HG02852 (cell line): ENCODE measurements around the gene XAF1.
"Not testable (repeated sequence)": the region's sequence is repeated elsewhere in the genome, so short reads cannot be mapped to it uniquely, and the experiment has no call there.

Experiments
- ATAC-seq: cut with Tn5 transposase; IDR thresholded peaks from one replicate; pipeline ENCODE4 v1.9.1; 2021; ENCODE audit warnings: mild to moderate bottlenecking, moderate library complexity; ENCODE audit not compliant: unreplicated experiment

XAF1 gene

DNA sequence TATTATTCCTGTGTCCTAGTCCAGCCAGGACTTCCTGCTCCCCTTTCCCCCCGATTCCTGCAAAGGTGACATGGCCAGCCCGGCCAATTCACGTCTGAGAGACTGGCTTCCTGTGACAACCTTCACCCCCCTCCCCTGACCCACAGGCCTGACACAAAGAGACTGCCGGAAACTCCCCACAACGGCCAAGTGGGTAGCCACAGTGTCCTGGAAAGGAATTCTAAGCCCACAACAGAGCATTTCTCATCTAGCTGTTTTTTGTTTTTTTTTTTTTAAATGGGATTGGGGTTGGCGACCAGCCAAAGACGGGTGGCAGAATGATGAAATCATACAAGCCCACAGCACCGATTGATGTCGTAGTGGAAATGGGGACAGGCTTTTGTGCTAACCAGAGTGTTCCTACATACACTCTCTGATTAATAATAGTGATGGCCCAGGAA lies 2.8 kb upstream of the XAF1 start:
- no peak for ATAC-seq

DNA sequence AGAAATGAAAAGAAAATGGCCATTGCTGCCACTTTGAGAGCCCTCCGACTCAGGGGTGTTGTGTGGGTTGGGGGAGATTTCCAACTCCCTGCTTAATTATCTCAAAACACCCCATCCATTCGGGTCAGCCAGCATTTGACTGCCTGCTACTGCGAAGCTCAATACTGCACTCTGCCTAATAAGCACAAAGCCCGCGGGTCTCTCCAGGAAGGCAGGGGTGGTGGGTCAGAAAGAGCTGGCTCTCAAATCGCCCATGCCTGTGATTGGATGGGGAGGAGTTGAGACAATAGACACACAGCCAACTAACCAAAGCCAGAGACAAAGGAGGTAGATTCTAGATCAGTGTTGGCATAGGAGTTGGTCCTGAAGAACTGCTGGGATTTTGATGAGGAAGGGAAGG lies 2.3 kb upstream of the XAF1 start:
- ATAC-seq: no peak

DNA sequence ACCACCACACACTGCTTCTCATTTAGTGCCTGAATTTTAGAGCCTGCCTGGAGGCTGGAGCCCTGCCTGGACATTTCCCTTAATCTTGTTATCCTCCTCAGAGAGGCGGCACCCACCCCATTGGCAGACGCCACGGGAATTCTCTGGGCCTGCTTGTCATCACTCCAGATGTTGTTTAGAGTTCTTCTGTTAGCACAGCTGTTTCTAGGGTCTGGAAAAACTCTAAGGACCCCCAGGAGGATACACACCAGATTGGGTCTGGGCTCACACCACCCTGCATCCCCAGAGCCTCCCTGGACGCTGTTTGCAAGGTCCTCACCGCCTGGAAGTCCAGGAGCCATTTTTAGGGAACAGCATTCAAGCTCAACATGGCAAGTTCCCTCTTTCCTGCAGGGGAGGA lies 565 bp upstream of the XAF1 start:
- no peak for ATAC-seq

DNA sequence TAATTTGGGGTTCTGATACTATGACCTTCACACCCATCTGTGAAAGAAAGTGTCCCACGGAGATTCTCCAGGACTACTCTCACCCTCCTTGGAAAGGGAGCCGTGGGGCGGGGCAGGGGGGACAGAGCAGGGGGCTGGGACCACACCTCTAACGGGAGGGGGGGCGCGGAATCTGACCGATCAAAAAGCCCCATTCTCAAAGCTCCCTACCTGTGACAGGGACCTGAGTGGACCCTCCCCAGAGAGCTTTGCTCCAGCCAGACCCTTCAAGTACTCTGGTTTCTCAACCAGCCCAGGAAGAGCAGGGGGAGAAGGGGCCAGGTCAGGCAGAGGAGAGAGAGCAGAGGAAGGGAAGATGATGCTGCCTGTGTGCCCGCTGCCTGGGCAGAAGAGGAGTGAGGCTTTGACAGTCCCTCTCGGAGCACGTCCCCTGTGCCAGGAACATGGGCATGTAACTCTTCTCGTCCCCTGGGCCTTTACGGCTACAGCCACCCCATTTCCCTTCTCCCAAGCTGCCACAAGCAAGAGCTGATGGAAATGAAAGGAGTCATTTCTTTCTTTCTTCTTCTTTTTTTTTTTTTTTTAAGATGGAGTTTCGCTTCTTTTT lies 682 bp downstream of the XAF1 start:
- no peak for ATAC-seq

DNA sequence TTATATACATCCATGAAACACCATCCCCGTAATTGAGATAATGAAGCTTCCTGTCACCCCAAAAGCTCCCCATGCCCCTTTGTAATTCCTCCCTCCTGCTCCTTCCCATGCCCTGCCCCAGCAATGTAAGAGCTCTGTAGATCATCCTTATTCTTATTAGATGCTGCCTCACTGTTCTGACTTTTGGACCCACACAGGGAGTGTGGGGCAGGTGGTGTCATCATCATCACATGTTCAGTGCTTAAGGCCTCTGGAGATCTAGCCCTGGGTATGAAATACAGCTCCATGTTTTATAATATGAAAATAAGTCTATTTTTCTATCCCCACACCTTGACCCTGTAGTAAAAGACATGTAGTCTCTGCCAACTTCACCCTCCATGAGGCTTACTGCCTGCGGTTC lies 1.9 kb downstream of the XAF1 start:
- no peak for ATAC-seq

DNA sequence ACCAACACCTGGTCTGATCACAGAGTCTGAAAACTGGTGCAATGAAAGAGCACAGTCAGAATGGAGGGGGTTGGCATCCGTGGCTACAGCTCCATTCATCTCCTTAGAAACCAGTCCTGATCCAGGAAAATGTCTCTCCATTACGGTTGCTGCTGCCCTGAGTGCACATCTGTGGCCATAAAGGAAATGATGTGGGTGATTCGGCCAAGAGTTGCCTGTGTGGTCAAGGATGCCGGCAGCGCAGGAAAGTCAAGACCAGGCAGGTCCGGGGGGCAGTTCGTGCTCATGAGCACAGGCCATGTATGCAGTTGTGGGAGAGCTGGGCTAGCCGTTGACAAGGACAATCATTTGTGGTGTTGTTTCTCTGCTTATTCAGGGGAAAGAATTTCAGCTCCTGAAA lies 5.9 kb downstream of the XAF1 start:
- no peak for ATAC-seq

GRCh38 chr17:6768447-6768846 lies 12.6 kb downstream of the XAF1 start:
- no peak for ATAC-seq

DNA sequence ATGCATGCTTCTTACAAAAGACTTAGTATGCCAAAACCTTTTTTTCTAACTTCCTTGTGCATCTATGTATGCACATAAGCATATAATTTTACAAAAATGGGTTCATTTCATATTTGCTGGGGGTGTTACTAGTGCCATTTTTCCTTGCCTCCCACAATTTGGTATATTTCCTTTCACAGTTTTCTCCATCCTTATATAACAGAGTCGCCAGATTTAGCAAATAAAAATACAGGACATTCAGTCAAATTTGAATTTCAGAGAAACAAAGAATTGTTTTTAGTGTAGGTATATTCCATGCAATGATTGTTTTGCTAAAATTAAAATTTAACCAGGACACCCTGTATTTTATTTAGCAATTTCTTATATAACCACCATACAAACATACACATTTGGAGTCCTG lies 16.2 kb downstream of the XAF1 start:
- no peak for ATAC-seq

- ATAC-seq: not testable (repeated sequence)
Measured at GRCh38 chr17:6774906-6775305, 19.1 kb downstream of the XAF1 start.

DNA sequence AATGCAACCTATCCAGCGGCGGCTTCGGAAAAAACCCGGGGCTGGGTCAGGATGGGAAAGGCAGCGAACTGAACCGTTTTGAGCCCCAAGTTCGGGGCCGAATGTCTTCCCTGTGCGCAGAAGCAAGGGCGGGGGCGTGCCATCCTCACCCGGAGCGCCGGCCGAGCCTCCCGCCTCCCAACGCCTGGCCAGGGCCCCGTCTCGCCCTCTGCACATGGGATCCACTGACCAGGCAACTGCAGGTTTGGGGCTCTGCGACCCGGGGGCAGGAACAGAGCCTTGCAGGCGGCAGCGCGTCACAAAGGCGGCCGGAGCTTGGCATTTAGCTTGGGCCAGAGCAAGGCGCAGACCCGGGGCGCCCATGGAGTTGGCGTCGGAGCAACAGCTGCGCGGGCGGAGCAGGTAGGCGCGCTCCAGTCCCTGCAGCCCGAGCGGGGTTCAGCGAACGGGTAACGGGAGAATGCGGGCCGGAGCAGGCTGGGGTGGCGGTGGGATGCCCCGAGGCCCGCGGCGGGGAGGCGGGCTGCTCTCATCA lies 20.1 kb downstream of the XAF1 start, which contains the start of gene FBXO39:
TSS of gene FBXO39 (plus strand) at position 345 of the 535 bp plus-strand sequence. CDS start 3,654 bp downstream, outside the sequence.
- no peak for ATAC-seq

DNA sequence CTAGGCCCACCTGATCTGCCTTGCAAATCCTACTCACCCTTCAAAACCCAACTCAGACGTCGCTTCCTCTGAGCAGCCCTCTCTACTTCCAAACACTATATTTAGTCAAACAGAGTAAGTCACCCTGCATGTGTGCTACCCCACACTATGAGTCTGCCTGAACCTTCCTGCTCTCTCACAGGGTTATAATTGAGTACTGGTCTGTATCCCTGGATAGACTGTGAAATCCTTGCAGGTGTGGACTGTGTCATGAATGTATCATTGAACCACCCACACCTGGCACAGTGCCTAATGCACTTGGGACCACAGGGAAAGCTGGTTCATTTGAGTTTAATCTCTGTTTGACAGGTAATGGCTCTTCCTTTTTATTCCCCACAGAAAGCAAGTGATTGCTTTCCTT lies 23.6 kb downstream of the XAF1 start:
- no peak for ATAC-seq

- ATAC-seq: no peak
Measured at GRCh38 chr17:6780001-6780400, 24.2 kb downstream of the XAF1 start.

DNA sequence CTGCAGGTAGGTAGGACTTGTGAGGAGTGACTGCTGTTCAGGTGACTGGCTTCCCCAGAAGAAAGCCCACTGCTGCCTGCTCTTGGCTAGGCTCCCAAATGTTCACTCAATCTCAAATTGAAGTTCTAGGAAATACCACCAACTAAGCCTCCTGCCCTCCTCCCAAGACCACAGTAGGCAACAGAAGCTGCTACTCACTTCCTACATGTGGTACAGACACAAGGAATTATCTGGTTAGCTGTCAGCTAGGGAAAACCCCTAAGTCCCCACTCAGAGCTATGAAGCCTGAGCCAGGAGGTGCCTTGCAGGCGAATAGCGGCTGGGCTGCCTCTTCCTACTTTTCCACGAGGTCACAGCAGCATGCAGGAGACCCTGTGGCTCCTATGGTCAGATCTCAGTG lies 25.0 kb downstream of the XAF1 start:
- ATAC-seq: no peak

- ATAC-seq: no peak
Measured at GRCh38 chr17:6782244-6782643, 26.4 kb downstream of the XAF1 start.

DNA sequence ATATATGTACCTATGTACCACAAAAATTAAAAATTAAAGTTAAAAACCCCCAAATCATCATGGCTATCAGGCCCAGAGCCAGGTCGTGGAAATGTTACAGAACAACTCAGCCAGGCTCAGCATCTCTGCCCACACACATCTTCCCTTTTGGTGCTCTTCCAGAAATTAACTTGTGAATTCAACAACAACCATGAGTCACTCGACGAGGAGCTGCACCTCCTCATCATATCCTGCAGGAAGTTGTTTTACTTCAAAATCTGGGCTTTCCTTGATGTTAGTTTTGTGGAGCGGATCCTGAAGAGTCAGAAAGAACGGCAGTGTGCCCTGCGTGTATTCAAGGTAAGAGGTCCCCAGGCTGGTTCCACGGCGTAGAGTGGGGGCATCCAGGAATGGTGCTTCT lies 30.8 kb downstream of the XAF1 start:
- no peak for ATAC-seq

- ATAC-seq: no peak
Measured at GRCh38 chr17:6787081-6787693, 31.3 kb downstream of the XAF1 start.

DNA sequence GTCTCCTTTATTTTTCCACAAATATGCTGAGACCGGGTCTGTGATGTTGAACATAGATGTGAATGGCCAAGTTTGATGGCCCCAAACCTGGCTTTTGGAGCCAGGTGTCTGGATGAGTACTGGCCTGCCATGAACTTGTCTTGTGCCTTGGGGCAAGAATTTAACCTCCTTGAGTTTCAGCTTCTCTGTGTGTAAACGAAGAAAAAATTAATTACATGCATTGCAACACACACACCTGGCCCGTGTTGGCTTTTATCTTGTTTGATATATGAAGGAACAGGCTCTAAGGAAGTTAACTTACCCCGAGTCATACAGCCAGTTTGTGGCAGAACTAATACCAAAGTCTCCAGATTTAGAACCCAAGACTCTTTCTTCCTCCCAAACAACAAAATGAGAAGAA lies 33.3 kb downstream of the XAF1 start:
- no peak for ATAC-seq

GRCh38 chr17:6793748-6794493 lies 38.1 kb downstream of the XAF1 start:
- no peak for ATAC-seq

- ATAC-seq: no peak
Measured at GRCh38 chr17:6796017-6796886, 40.4 kb downstream of the XAF1 start.

DNA sequence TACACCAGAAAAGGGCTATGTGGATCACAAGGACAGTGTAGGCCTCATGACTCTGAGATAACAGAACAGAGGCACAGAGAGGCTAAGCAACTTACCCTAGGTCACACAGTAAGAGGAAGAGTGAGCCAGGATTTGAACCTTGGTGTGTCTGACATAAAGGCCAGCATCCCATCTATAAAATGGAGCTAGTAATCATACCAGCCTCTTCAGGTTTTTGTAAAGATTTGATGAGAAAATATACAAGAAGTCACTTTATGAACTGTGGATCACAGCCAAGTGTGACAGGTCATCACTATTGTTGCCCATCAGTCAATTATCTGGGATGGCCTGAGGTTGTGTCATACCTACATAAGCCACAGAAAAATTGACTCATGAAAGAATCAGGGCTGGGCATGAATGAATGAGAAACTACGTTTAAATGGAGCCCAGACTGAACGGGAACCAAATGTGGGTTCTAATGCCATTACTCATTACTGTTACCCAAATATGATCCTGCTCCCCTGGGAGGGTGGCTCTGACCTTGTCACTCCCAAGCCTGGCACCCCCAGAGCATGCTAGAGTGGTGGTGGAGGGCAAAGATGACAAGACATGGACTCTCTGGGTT lies 41.1 kb downstream of the XAF1 start:
- no peak for ATAC-seq
